PFSK-1 (cell line): Measurements from ENCODE around the gene RSPH1.

Source experiments
- POLR2AphosphoS5 ChIP-seq: IDR thresholded peaks from 2 replicates; pipeline ENCODE4 v1.6.1; 2012; ENCODE audit warnings: low read depth, mild to moderate bottlenecking, control low read depth, low read length, moderate library complexity
- SIN3A ChIP-seq: IDR thresholded peaks from 2 replicates; pipeline ENCODE4 v1.6.1; 2012; ENCODE audit warnings: mild to moderate bottlenecking, low read length, moderate library complexity, borderline replicate concordance; ENCODE audit not compliant: insufficient read depth
- TF ChIP-seq, protein P1 (sequence below), 2 experiments: IDR thresholded peaks; 2 replicates each; pipeline versions ENCODE4 v1.6.1 to v1.8.0; 2011 to 2012; ENCODE audit warnings: low read depth in 2 of 2, low read length in 2 of 2, control low read depth in 1 of 2, inconsistent platforms in 1 of 2, mild to moderate bottlenecking in 1 of 2, moderate library complexity in 1 of 2; ENCODE audit not compliant: insufficient read depth in 1 of 2

- TF ChIP-seq SIN3A (no peak), POLR2AphosphoS5 (no peak)
- TF ChIP-seq, protein P1, sequence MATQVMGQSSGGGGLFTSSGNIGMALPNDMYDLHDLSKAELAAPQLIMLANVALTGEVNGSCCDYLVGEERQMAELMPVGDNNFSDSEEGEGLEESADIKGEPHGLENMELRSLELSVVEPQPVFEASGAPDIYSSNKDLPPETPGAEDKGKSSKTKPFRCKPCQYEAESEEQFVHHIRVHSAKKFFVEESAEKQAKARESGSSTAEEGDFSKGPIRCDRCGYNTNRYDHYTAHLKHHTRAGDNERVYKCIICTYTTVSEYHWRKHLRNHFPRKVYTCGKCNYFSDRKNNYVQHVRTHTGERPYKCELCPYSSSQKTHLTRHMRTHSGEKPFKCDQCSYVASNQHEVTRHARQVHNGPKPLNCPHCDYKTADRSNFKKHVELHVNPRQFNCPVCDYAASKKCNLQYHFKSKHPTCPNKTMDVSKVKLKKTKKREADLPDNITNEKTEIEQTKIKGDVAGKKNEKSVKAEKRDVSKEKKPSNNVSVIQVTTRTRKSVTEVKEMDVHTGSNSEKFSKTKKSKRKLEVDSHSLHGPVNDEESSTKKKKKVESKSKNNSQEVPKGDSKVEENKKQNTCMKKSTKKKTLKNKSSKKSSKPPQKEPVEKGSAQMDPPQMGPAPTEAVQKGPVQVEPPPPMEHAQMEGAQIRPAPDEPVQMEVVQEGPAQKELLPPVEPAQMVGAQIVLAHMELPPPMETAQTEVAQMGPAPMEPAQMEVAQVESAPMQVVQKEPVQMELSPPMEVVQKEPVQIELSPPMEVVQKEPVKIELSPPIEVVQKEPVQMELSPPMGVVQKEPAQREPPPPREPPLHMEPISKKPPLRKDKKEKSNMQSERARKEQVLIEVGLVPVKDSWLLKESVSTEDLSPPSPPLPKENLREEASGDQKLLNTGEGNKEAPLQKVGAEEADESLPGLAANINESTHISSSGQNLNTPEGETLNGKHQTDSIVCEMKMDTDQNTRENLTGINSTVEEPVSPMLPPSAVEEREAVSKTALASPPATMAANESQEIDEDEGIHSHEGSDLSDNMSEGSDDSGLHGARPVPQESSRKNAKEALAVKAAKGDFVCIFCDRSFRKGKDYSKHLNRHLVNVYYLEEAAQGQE (IDR thresholded peaks at IDR 0.05; ENCODE audit: insufficient read depth in 1 of 2, low read depth in 2 of 2, low read length in 2 of 2): no peak
These were observed 3.6 kb upstream of the RSPH1 start for GRCh38 chr21:42499444-42500112.
